H9 (cell line): ENCODE measurements around the gene SPPL3. TPM values are rescaled to one million over a fixed set of nuclear protein-coding genes. Genes with fewer than 3 reads are reported as not detected.

Experiments
- DNase-seq: peaks from one replicate; pipeline ENCODE4 v3.0.0-alpha.2; 2017
- H2AFZ ChIP-seq: one replicate; pipeline ENCODE4 v1.6.1; 2013; ENCODE audit warnings: mild to moderate bottlenecking, low read length, control low read depth, moderate library complexity
- H2AK5ac ChIP-seq: 2 replicates; pipeline ENCODE4 v1.6.1; 2013; ENCODE audit warnings: low read length, control low read depth, mixed read lengths; ENCODE audit not compliant: insufficient read length
- H2BK120ac ChIP-seq: one replicate; pipeline ENCODE4 v1.6.1; 2013; ENCODE audit warnings: low read depth, mild to moderate bottlenecking, low read length, control low read depth, inconsistent platforms; ENCODE audit not compliant: poor library complexity, severe bottlenecking
- H2BK12ac ChIP-seq: 2 replicates; pipeline ENCODE4 v1.6.1; 2013; ENCODE audit warnings: low read length, control low read depth, mixed read lengths, low read depth; ENCODE audit not compliant: insufficient read length
- H2BK15ac ChIP-seq: 2 replicates; pipeline ENCODE4 v1.6.1; 2013; ENCODE audit warnings: low read depth, low read length, control low read depth
- H2BK20ac ChIP-seq: one replicate; pipeline ENCODE4 v1.6.1; 2013; ENCODE audit warnings: low read depth, mild to moderate bottlenecking, low read length, control low read depth, inconsistent platforms; ENCODE audit not compliant: poor library complexity, severe bottlenecking
- H2BK5ac ChIP-seq: 2 replicates; pipeline ENCODE4 v1.6.1; 2013; ENCODE audit warnings: low read length, control low read depth, mixed read lengths; ENCODE audit not compliant: insufficient read length
- H3K14ac ChIP-seq: 2 replicates; pipeline ENCODE4 v1.6.1; 2013; ENCODE audit warnings: low read length, control low read depth; ENCODE audit not compliant: insufficient read depth
- H3K18ac ChIP-seq: 2 replicates; pipeline ENCODE4 v1.6.1; 2013; ENCODE audit warnings: low read depth, mild to moderate bottlenecking, mixed read lengths, low read length, control low read depth; ENCODE audit not compliant: insufficient read length
- H3K23ac ChIP-seq: 2 replicates; pipeline ENCODE4 v1.6.1; 2013; ENCODE audit warnings: low read length, control low read depth, mixed read lengths, low read depth; ENCODE audit not compliant: insufficient read length
- H3K23me2 ChIP-seq: 2 replicates; pipeline ENCODE4 v1.6.1; 2013; ENCODE audit warnings: low read depth, mild to moderate bottlenecking, mixed read lengths, low read length, control low read depth; ENCODE audit not compliant: insufficient read length, poor library complexity, severe bottlenecking
- H3K27ac ChIP-seq: 2 replicates; pipeline ENCODE4 v1.5.1; 2013; ENCODE audit warnings: low read length, control low read depth, mixed read lengths, low read depth; ENCODE audit not compliant: insufficient read length
- H3K27me3 ChIP-seq: 2 replicates; pipeline ENCODE4 v1.6.1; 2013; ENCODE audit warnings: low read length, control low read depth, inconsistent platforms; ENCODE audit not compliant: insufficient read depth
- H3K4ac ChIP-seq: 2 replicates; pipeline ENCODE4 v1.6.1; 2013; ENCODE audit warnings: low read depth, mild to moderate bottlenecking, control low read depth, inconsistent platforms, low read length, moderate library complexity
- H3K4me1 ChIP-seq: 2 replicates; pipeline ENCODE4 v1.6.1; 2013; ENCODE audit warnings: low read length, control low read depth, inconsistent platforms; ENCODE audit not compliant: insufficient read depth
- H3K4me2 ChIP-seq: 2 replicates; pipeline ENCODE4 v1.6.1; 2013; ENCODE audit warnings: low read length, control low read depth, mixed read lengths; ENCODE audit not compliant: insufficient read length, insufficient read depth
- H3K56ac ChIP-seq: 2 replicates; pipeline ENCODE4 v1.6.1; 2013; ENCODE audit warnings: low read depth, mild to moderate bottlenecking, mixed read lengths, low read length, control low read depth; ENCODE audit not compliant: insufficient read length
- H3K79me1 ChIP-seq: 2 replicates; pipeline ENCODE4 v1.6.1; 2013; ENCODE audit warnings: low read depth, mild to moderate bottlenecking, moderate library complexity, low read length, control low read depth, inconsistent platforms; ENCODE audit not compliant: insufficient read depth, poor library complexity, severe bottlenecking
- H3K79me2 ChIP-seq: 2 replicates; pipeline ENCODE4 v1.6.1; 2013; ENCODE audit warnings: low read length, control low read depth, inconsistent platforms; ENCODE audit not compliant: insufficient read depth
- H3K9ac ChIP-seq: 2 replicates; pipeline ENCODE4 v1.6.1; 2013; ENCODE audit warnings: low read length, control low read depth, mixed read lengths; ENCODE audit not compliant: insufficient read length; ENCODE audit errors: extremely low read depth
- H3K9me3 ChIP-seq: one replicate; pipeline ENCODE4 v1.6.1; 2013; ENCODE audit warnings: low read depth, low read length, inconsistent platforms; ENCODE audit not compliant: control insufficient read depth
- H3T11ph ChIP-seq: one replicate; pipeline ENCODE4 v1.6.1; 2013; ENCODE audit warnings: mild to moderate bottlenecking, low read length, control low read depth, inconsistent platforms
- H4K20me1 ChIP-seq: one replicate; pipeline ENCODE4 v1.6.1; 2013; ENCODE audit not compliant: control insufficient read depth, insufficient read length, insufficient read depth
- H4K5ac ChIP-seq: 2 replicates; pipeline ENCODE4 v1.6.1; 2013; ENCODE audit warnings: low read depth, mild to moderate bottlenecking, mixed read lengths, low read length, control low read depth; ENCODE audit not compliant: insufficient read length
- H4K8ac ChIP-seq: replicated peaks from 2 replicates; pipeline ENCODE4 v1.6.1; 2013; ENCODE audit warnings: low read length, control low read depth, mixed read lengths, low read depth; ENCODE audit not compliant: insufficient read length
- H4K91ac ChIP-seq: 2 replicates; pipeline ENCODE4 v1.6.1; 2013; ENCODE audit warnings: low read depth, mild to moderate bottlenecking, moderate library complexity, mixed read lengths, low read length, control low read depth; ENCODE audit not compliant: insufficient read length
- H3K27ac Mint-ChIP-seq, 3 experiments: 2 replicates in 2 of 3; 3 replicates in 1 of 3; pipeline ENCODE4 v1.8.0; 2020 to 2021; ENCODE audit warnings: mixed read lengths in 3 of 3, mild to moderate bottlenecking in 1 of 3, moderate library complexity in 1 of 3
- H3K27me3 Mint-ChIP-seq: 2 replicates; pipeline ENCODE4 v1.8.0; 2021; ENCODE audit warnings: low read depth, mild to moderate bottlenecking, moderate library complexity, mixed read lengths
- H3K36me3 Mint-ChIP-seq, 3 experiments: 2 replicates in 2 of 3; 3 replicates in 1 of 3; pipeline ENCODE4 v1.8.0; 2020 to 2021; ENCODE audit warnings: low read depth in 3 of 3, mixed read lengths in 3 of 3; ENCODE audit not compliant: insufficient read depth in 1 of 3
- H3K4me1 Mint-ChIP-seq, 2 experiments: 2 replicates each; pipeline ENCODE4 v1.8.0; 2020; ENCODE audit warnings: mixed read lengths in 2 of 2
- H3K4me3 Mint-ChIP-seq, 2 experiments: 2 replicates in 1 of 2; 3 replicates in 1 of 2; pipeline ENCODE4 v1.8.0; 2020 to 2021; ENCODE audit warnings: mild to moderate bottlenecking in 2 of 2, mixed read lengths in 2 of 2, moderate library complexity in 1 of 2
- H3K9me3 Mint-ChIP-seq, 2 experiments: 2 replicates in 1 of 2; 3 replicates in 1 of 2; pipeline ENCODE4 v1.8.0; 2020; ENCODE audit warnings: mild to moderate bottlenecking in 2 of 2, mixed read lengths in 2 of 2, moderate library complexity in 1 of 2
- CTCF ChIP-seq: fragments of 200-600 bp; sonication (generic); conservative IDR thresholded peaks from 3 replicates; pipeline ENCODE4 v1.8.0; 2021; ENCODE audit warnings: antibody characterized with exemption, mild to moderate bottlenecking
- WGBS: extraction: QIAGEN DNeasy Blood & Tissue Kit; methylation state at CpG from one replicate; pipeline ENCODE4 v1.1.7; 2013; ENCODE audit warnings: missing lambda C conversion rate, low lambda C conversion rate, mixed read lengths; ENCODE audit not compliant: insufficient read length; ENCODE audit errors: extremely low coverage; 5-methylcytosine and 5-hydroxymethylcytosine counted together
- total RNA-seq: library from RNA; stranded (reverse); gene quantifications from 2 replicates; pipeline ENCODE4 v1.2.1, GENCODE V29; 2021

Gene SPPL3
- total RNA-seq, 1 experiment from 2014 or later = 46.3 TPM

GRCh38 chr12:120932058-120932457 lies 27.9 kb upstream of the SPPL3 start:
- no peak overlapping the region for H3K23ac ChIP-seq
- no peak overlapping the region for H3K56ac ChIP-seq
- H3K36me3 Mint-ChIP-seq = no peaks in the 10 kb centered on the region
- no peak overlapping the region for H2AFZ ChIP-seq
- H3K23me2 ChIP-seq = no peaks in the 10 kb centered on the region
- no peak overlapping the region for H3K4ac ChIP-seq
- H3T11ph ChIP-seq = no peak overlapping the region
- H3K27ac ChIP-seq = no peak overlapping the region
- no peak overlapping the region for H4K5ac ChIP-seq
- H3K18ac ChIP-seq = no peak overlapping the region
- H4K20me1 ChIP-seq = no peaks in the 10 kb centered on the region
- H4K8ac ChIP-seq = no peak overlapping the region
- no peak overlapping the region for H2BK5ac ChIP-seq
- no peak overlapping the region for H2BK15ac ChIP-seq
- H3K9me3 Mint-ChIP-seq = no peaks in the 10 kb centered on the region; a peak in 1 of 5 replicates
- DNase-seq = no peak
- H3K27me3 ChIP-seq = no peaks in the 10 kb centered on the region
- no peak overlapping the region for H2BK120ac ChIP-seq
- no peak overlapping the region for H2BK20ac ChIP-seq
- no peak overlapping the region for H4K91ac ChIP-seq
- H3K4me1 ChIP-seq = no peaks in the 10 kb centered on the region
- H3K9me3 ChIP-seq = no peaks in the 10 kb centered on the region
- H3K4me2 ChIP-seq = no peak overlapping the region
- WGBS = no CpG with 5 or more reads among the region's 7 CpGs
- no peak for TF ChIP-seq CTCF
- no peak overlapping the region for H3K9ac ChIP-seq
- H2BK12ac ChIP-seq = no peak overlapping the region
- H3K79me2 ChIP-seq = no peaks in the 10 kb centered on the region
- H3K79me1 ChIP-seq = no peaks in the 10 kb centered on the region
- 0 out of 7 replicates have a peak overlapping the region, but pooled peaks of 1 of the 3 experiments have one; percentile 2 for H3K27ac Mint-ChIP-seq
- peaks cover 7 to 9% of the 10 kb centered on the region in 2 experiments for H3K4me1 Mint-ChIP-seq
- no peak overlapping the region for H3K14ac ChIP-seq
- H3K4me3 Mint-ChIP-seq = no peak overlapping the region; a peak in 1 of 5 replicates
- H3K27me3 Mint-ChIP-seq = no peaks in the 10 kb centered on the region
- no peak overlapping the region for H2AK5ac ChIP-seq
